ENCODE measurements around the gene ADK.

- TF ChIP-seq, protein P1, sequence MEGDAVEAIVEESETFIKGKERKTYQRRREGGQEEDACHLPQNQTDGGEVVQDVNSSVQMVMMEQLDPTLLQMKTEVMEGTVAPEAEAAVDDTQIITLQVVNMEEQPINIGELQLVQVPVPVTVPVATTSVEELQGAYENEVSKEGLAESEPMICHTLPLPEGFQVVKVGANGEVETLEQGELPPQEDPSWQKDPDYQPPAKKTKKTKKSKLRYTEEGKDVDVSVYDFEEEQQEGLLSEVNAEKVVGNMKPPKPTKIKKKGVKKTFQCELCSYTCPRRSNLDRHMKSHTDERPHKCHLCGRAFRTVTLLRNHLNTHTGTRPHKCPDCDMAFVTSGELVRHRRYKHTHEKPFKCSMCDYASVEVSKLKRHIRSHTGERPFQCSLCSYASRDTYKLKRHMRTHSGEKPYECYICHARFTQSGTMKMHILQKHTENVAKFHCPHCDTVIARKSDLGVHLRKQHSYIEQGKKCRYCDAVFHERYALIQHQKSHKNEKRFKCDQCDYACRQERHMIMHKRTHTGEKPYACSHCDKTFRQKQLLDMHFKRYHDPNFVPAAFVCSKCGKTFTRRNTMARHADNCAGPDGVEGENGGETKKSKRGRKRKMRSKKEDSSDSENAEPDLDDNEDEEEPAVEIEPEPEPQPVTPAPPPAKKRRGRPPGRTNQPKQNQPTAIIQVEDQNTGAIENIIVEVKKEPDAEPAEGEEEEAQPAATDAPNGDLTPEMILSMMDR (IDR thresholded peaks at IDR 0.05; ENCODE audit: low read depth, low read length) = no peak
- TF ChIP-seq EZH2phosphoT487 (IDR thresholded peaks at IDR 0.05; ENCODE audit: low read depth) = no peak
These were observed 532.0 kb downstream of the ADK start for GRCh38 chr10:74683067-74683466.

Measured in OCI-LY3 (cell line).